DOHH2 (cell line): Measurements from ENCODE around the gene SESN1.
"Not testable (repeated sequence)": the region's sequence is repeated elsewhere in the genome, so short reads cannot be mapped to it uniquely, and the experiment has no call there.

Experiments used
- H3F3A ChIP-seq: fragments of 200-600 bp; sonication (generic), shearing (Covaris generic); 2 replicates; pipeline ENCODE4 v1.6.0; 2016; ENCODE audit warnings: antibody characterized with exemption, mild to moderate bottlenecking; ENCODE audit not compliant: control insufficient read depth, insufficient read depth
- H3K27ac ChIP-seq: fragments of 200-600 bp; sonication (generic); 2 replicates; pipeline ENCODE4 v1.5.1; 2014; ENCODE audit warnings: low read depth, mild to moderate bottlenecking, low read length, moderate library complexity
- H3K27me3 ChIP-seq: fragments of 200-600 bp; sonication (generic); 2 replicates; pipeline ENCODE4 v1.6.1; 2014; ENCODE audit warnings: mild to moderate bottlenecking, low read length, mixed read lengths; ENCODE audit not compliant: control insufficient read depth
- H3K36me3 ChIP-seq: fragments of 200-600 bp; sonication (generic); 2 replicates; pipeline ENCODE4 v1.6.1; 2014; ENCODE audit warnings: mild to moderate bottlenecking, low read length, moderate library complexity, mixed read lengths; ENCODE audit not compliant: control insufficient read depth
- H3K4me1 ChIP-seq: fragments of 200-600 bp; sonication (generic); 2 replicates; pipeline ENCODE4 v1.6.1; 2014; ENCODE audit warnings: mild to moderate bottlenecking, low read length, mixed read lengths; ENCODE audit not compliant: control insufficient read depth
- H3K4me2 ChIP-seq: fragments of 200-600 bp; sonication (generic); 2 replicates; pipeline ENCODE4 v1.6.0; 2014; ENCODE audit warnings: mild to moderate bottlenecking, low read length, moderate library complexity
- H3K4me3 ChIP-seq: fragments of 200-600 bp; sonication (generic); 2 replicates; pipeline ENCODE4 v1.5.1; 2014; ENCODE audit warnings: mild to moderate bottlenecking, low read length, mixed read lengths
- H3K79me2 ChIP-seq: fragments of 200-600 bp; sonication (generic); 2 replicates; pipeline ENCODE4 v1.6.1; 2014; ENCODE audit warnings: mild to moderate bottlenecking, low read length, mixed read lengths; ENCODE audit not compliant: control insufficient read depth
- H3K9me2 ChIP-seq: fragments of 200-600 bp; sonication (generic); replicated peaks from 2 replicates; pipeline ENCODE4 v1.6.1; 2014; ENCODE audit warnings: mild to moderate bottlenecking, low read length, mixed read lengths; ENCODE audit not compliant: control insufficient read depth
- H3K9me3 ChIP-seq: fragments of 200-600 bp; sonication (generic); 2 replicates; pipeline ENCODE4 v1.6.1; 2014; ENCODE audit warnings: antibody characterized with exemption, low read length, mixed read lengths; ENCODE audit not compliant: control insufficient read depth, insufficient read depth
- H4K20me1 ChIP-seq: fragments of 200-600 bp; sonication (generic); 2 replicates; pipeline ENCODE4 v1.6.0; 2014; ENCODE audit warnings: low read depth, mild to moderate bottlenecking, antibody characterized with exemption, low read length, moderate library complexity; ENCODE audit not compliant: control insufficient read depth, insufficient read depth
- EZH2phosphoT487 ChIP-seq: fragments of 200-600 bp; sonication (generic); IDR thresholded peaks from 2 replicates; pipeline ENCODE4 v1.6.1; 2017; ENCODE audit warnings: borderline replicate concordance, mild to moderate bottlenecking, antibody characterized with exemption, low read length, moderate library complexity, mixed read lengths
- TF ChIP-seq, protein P1 (sequence below): fragments of 200-600 bp; sonication (generic); IDR thresholded peaks from one replicate; pipeline ENCODE4 v1.5.1; 2014; ENCODE audit warnings: antibody characterized with exemption, mild to moderate bottlenecking, low read depth, low read length; ENCODE audit not compliant: poor library complexity, severe bottlenecking

SESN1 gene

DNA sequence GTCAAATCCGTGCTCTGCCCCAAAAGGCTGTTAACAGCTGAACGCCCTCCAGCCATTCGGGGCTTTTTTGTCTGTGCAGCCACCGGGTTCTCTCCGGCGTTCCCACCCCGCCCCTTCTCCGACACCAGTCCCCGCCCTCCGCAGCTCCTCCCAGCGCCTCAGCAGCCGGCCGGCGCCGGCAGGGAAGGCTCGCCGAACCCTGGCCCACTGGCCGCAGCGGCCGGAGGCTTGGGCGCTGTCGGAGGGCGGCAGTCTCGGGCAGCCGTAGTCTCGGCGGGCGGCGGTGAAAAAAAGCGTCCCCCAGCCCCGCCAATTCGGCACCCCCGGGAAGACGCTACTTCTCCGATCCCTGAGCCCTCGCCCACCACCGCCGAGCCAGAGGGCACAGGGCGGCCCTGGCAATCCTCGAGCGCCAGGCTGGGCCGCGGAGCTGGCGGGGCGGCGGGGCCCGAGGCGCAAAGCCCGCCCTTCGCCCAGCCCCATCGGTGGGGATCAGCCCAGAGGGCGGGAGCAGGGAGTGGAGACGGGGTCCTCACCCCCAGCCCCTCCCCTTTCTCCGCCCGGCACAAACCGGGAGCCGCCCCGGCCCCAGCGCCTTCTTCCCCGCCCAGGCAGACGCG, at the start of gene SESN1:
SESN1 (minus strand) TSS at position 431 of the 620 bp plus-strand sequence. CDS start 773 bp downstream, outside the sequence.
- Histone ChIP-seq H3K9me3 (no peaks in the 10 kb centered on the region), H3K27ac (peak within 1 kb of the TSS; percentile 82), H3K36me3 (peaks cover 3% of the 10 kb centered on the region; the same call in 1 of the 2 replicates), H3F3A (peaks cover 7% of the 10 kb centered on the region; the same call in 1 of the 2 replicates), H3K79me2 (peaks cover 20% of the 10 kb centered on the region), H3K4me2 (peak within 1 kb of the TSS; percentile 91), H3K4me1 (peaks cover 27% of the 10 kb centered on the region), H3K9me2 (no peaks in the 10 kb centered on the region), H3K4me3 (peak within 1 kb of the TSS; percentile 98), H3K27me3 (peaks cover 8% of the 10 kb centered on the region; the same call in 1 of the 2 replicates), H4K20me1 (no peaks in the 10 kb centered on the region)
- no peak for TF ChIP-seq EZH2phosphoT487
- TF ChIP-seq, protein P1, sequence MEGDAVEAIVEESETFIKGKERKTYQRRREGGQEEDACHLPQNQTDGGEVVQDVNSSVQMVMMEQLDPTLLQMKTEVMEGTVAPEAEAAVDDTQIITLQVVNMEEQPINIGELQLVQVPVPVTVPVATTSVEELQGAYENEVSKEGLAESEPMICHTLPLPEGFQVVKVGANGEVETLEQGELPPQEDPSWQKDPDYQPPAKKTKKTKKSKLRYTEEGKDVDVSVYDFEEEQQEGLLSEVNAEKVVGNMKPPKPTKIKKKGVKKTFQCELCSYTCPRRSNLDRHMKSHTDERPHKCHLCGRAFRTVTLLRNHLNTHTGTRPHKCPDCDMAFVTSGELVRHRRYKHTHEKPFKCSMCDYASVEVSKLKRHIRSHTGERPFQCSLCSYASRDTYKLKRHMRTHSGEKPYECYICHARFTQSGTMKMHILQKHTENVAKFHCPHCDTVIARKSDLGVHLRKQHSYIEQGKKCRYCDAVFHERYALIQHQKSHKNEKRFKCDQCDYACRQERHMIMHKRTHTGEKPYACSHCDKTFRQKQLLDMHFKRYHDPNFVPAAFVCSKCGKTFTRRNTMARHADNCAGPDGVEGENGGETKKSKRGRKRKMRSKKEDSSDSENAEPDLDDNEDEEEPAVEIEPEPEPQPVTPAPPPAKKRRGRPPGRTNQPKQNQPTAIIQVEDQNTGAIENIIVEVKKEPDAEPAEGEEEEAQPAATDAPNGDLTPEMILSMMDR: no peak

DNA sequence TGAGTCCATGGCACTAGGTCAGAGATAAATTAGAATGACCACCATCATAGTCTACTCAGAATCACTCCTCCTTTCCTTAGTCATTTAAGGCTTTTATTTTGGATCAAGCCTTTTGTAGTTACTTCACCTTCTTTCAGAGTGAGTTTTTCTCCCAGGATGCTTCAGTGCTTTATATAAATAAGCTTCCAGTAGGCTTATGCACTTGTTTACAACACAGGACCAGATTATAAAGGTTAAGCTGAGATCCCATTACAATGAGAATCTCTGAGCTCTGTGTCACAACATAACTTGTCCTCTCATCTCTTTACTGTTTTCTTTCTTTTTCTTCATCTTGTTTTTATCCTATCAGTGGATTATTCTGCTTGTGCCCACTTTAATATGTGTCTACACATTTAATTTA, 48.5 kb upstream of the SESN1 start:
- no peaks in the 10 kb centered on the region for H3K9me2 ChIP-seq
- TF ChIP-seq, protein P1: no peak
- no peak for TF ChIP-seq EZH2phosphoT487
- no peak overlapping the region for H3K4me2 ChIP-seq
- H3K79me2 ChIP-seq: no peaks in the 10 kb centered on the region
- H3K36me3 ChIP-seq: no peaks in the 10 kb centered on the region
- H3K4me1 ChIP-seq: no peaks in the 10 kb centered on the region
- H3F3A ChIP-seq: no peaks in the 10 kb centered on the region
- no peaks in the 10 kb centered on the region for H4K20me1 ChIP-seq
- H3K27ac ChIP-seq: no peak overlapping the region
- H3K9me3 ChIP-seq: no peaks in the 10 kb centered on the region
- no peak overlapping the region for H3K4me3 ChIP-seq
- no peaks in the 10 kb centered on the region for H3K27me3 ChIP-seq

- H3K27ac ChIP-seq, H3K4me3 ChIP-seq, H3K27me3 ChIP-seq, H3K9me2 ChIP-seq, H3K9me3 ChIP-seq, H3F3A ChIP-seq, H4K20me1 ChIP-seq, H3K4me2 ChIP-seq, H3K79me2 ChIP-seq, H3K4me1 ChIP-seq, H3K36me3 ChIP-seq: not testable (repeated sequence)
These were observed 47.4 kb upstream of the SESN1 start for GRCh38 chr6:109142067-109142466.

DNA sequence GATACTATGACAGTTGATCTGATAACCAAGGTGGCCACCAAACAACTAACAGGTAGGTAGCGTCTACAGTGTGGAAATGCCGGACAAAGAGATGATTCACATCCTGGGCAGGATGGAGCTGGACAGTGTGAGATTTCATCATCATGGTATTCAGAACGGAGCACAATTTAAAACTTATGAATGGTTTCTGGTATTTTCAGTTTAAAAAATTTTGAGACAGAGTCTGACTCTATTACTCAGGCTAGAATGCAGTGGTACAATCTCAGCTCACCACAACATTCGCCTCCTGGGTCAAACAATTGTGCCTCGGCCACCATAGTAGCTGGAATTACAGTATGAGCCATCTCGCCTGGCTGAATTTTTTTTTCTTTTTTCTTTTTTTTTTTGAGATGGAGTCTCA, 44.5 kb upstream of the SESN1 start:
- no peaks in the 10 kb centered on the region for H3F3A ChIP-seq
- H3K27me3 ChIP-seq: no peaks in the 10 kb centered on the region
- no peaks in the 10 kb centered on the region for H3K9me2 ChIP-seq
- H3K4me1 ChIP-seq: no peaks in the 10 kb centered on the region
- no peaks in the 10 kb centered on the region for H3K36me3 ChIP-seq
- H3K27ac ChIP-seq: no peak overlapping the region
- H3K4me2 ChIP-seq: no peak overlapping the region
- H3K79me2 ChIP-seq: no peaks in the 10 kb centered on the region
- no peaks in the 10 kb centered on the region for H4K20me1 ChIP-seq
- H3K9me3 ChIP-seq: no peaks in the 10 kb centered on the region
- H3K4me3 ChIP-seq: no peak overlapping the region
- no peak for TF ChIP-seq EZH2phosphoT487
- TF ChIP-seq, protein P1: no peak

DNA sequence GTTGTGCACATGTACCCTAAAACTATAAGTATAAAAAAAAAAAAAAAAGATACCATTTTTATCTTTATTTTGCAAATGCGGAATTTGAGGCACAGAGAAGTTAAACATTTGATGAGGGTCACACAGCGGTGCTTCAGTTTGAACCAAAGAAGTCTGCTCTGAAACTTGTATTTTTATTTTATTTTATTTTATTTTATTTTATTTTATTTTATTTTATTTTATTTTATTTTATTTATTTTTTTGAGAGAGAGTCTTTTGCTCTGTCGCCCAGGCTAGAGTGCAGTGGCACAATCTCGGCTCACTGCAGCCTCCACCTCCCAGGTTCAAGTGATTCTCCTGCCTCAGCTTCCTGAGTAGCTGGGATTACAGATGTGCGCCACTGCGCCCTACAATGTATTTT, 41.9 kb upstream of the SESN1 start:
- H3K4me3 ChIP-seq, H3K9me2 ChIP-seq, H3K36me3 ChIP-seq: not testable (repeated sequence)

DNA sequence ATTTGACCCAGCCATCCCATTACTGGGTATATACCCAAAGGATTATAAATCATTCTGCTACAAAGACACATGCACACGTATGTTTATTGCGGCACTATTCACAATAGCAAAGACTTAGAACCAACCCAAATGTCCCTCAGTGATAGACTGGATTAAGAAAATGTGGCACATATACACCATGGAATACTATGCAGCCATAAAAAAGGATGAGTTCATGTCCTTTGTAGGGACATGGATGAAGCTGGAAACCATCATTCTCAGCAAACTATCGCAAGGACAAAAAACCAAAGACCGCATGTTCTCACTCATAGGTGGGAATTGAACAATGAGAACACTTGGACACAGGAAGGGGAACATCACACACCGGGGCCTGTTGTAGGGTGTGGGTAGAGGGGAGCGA, 41.4 kb upstream of the SESN1 start:
- not testable (repeated sequence) for H3K4me3 ChIP-seq, H3K79me2 ChIP-seq

More for the DNA sequence above, 41.9 kb upstream of the SESN1 start:
- H3K27me3 ChIP-seq, H3K9me3 ChIP-seq, H3K27ac ChIP-seq, H3F3A ChIP-seq, H4K20me1 ChIP-seq, H3K4me2 ChIP-seq, H3K79me2 ChIP-seq, H3K4me1 ChIP-seq: not testable (repeated sequence)

More for the DNA sequence above, 41.4 kb upstream of the SESN1 start:
- H3K4me1 ChIP-seq, H4K20me1 ChIP-seq, H3K9me2 ChIP-seq, H3K9me3 ChIP-seq, H3F3A ChIP-seq, H3K4me2 ChIP-seq, H3K36me3 ChIP-seq, H3K27ac ChIP-seq, H3K27me3 ChIP-seq: not testable (repeated sequence)
